ENCODE data around the gene SLC25A20.

Gene SLC25A20

GRCh38 chr3:48826451-48826850, 72.2 kb downstream of the SLC25A20 start:
- TF ChIP-seq CTCF (conservative IDR thresholded peaks at IDR 0.05; ENCODE audit: low read length): no peak
- DNase-seq (ENCODE audit: low read depth): peak; percentile 85

GRCh38 chr3:48820612-48821324, 77.9 kb downstream of the SLC25A20 start:
- H3K4me3 ChIP-seq (ENCODE audit: low read length): no peak overlapping the region
- TF ChIP-seq CTCF (conservative IDR thresholded peaks at IDR 0.05; ENCODE audit: low read length): no peak
- peak; percentile 62 for DNase-seq (ENCODE audit: low read depth)

More at GRCh38 chr3:48826451-48826850, 72.2 kb downstream of the SLC25A20 start:
- no peak overlapping the region for H3K4me3 ChIP-seq (ENCODE audit: low read length)

GRCh38 chr3:48819234-48820221, 79.2 kb downstream of the SLC25A20 start:
- no peak for TF ChIP-seq CTCF (conservative IDR thresholded peaks at IDR 0.05; ENCODE audit: low read length)
- no peak overlapping the region for H3K4me3 ChIP-seq (ENCODE audit: low read length)
- no peak for DNase-seq (ENCODE audit: low read depth)

- no peak overlapping the region for H3K4me3 ChIP-seq (ENCODE audit: low read length)
- no peak for TF ChIP-seq CTCF (conservative IDR thresholded peaks at IDR 0.05; ENCODE audit: low read length)
- no peak for DNase-seq (ENCODE audit: low read depth)
Observed at GRCh38 chr3:48811524-48811923, 87.2 kb downstream of the SLC25A20 start.
